Measurements from ENCODE around the gene DAG1.
"Not testable (repeated sequence)": the region's sequence is repeated elsewhere in the genome, so short reads cannot be mapped to it uniquely, and the experiment has no call there.

DAG1 gene

DNA sequence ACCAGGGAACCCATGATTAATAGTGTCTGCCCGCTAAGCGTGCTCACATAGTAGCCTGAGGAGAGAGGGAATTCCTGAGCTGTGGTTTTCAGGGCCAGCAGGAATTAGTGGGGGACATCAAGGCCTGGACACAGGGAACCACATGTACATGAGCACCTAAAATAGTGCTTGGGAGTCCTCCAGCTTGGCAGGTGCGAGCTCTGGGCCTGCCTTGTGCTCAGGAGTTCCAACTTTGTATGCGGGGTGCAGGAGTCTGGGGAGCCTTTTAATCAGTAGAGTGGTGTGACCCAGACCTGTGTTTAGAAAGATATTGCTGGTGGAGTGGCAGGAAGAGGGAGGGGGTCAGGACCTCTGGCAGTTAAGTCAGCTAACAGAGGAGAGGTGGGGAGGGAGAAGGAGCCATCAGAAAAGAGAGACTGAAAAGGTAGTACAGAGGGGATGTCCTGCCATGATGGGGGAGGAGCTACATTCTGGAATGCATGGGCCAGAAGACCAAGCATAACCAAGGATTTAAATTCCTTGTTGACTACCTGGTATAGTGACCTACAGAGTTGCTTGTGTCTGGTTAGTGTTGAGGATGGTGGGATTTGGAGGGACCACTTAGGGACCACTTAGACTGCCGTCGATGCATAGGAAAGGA lies 1.9 kb downstream of the DAG1 start:
- H3K27me3 ChIP-seq (ENCODE audit: low read depth, low read length): no peaks in the 10 kb centered on the region
- H3K4me1 ChIP-seq (ENCODE audit: control insufficient read depth in 1 of 2, insufficient read depth in 2 of 2, low read length in 2 of 2): peaks cover 21 to 23% of the 10 kb centered on the region in 2 donors
- peak overlapping the region; percentile 85 to 94 for H3K4me3 ChIP-seq (ENCODE audit: low read depth in 1 of 2, low read length in 2 of 2)
- H3K9me3 ChIP-seq (ENCODE audit: control insufficient read depth in 1 of 2, low read length in 2 of 2): no peaks in the 10 kb centered on the region
- peaks cover 0 to 4% of the 10 kb centered on the region in 2 donors for H3K36me3 ChIP-seq (ENCODE audit: control insufficient read depth in 1 of 2, insufficient read depth in 2 of 2, low read length in 2 of 2)
- peak overlapping the region; percentile 98 for H3K27ac ChIP-seq (ENCODE audit: low read length)

DNA sequence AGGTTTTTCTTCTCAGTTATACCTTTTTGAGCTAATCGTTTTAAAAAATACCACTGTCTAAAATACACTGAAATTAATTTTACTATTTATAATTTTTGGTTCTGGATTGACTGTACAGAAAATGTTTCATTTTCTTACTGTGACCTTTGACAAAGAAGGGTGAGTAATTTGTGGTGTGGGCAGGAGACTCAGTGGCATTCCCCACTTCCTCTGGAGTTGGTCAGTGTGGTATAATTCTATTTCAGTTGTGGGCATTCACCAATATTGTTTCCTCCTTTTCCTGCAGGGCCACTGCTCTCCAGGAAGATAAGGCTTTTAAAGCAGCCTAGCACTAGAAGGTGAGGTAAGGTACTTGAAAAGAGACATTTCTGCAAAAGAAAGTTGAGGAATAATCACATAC lies 6.5 kb downstream of the DAG1 start:
- no peaks in the 10 kb centered on the region for H3K27me3 ChIP-seq (ENCODE audit: low read depth, low read length)
- no peaks in the 10 kb centered on the region for H3K9me3 ChIP-seq (ENCODE audit: control insufficient read depth in 1 of 2, low read length in 2 of 2)
- H3K4me1 ChIP-seq (ENCODE audit: control insufficient read depth in 1 of 2, insufficient read depth in 2 of 2, low read length in 2 of 2): peaks cover 7 to 8% of the 10 kb centered on the region in 2 donors
- H3K4me3 ChIP-seq (ENCODE audit: low read depth in 1 of 2, low read length in 2 of 2): no peak overlapping the region
- peaks cover 0 to 5% of the 10 kb centered on the region in 2 donors for H3K36me3 ChIP-seq (ENCODE audit: control insufficient read depth in 1 of 2, insufficient read depth in 2 of 2, low read length in 2 of 2)
- H3K27ac ChIP-seq (ENCODE audit: low read length): no peak overlapping the region

DNA sequence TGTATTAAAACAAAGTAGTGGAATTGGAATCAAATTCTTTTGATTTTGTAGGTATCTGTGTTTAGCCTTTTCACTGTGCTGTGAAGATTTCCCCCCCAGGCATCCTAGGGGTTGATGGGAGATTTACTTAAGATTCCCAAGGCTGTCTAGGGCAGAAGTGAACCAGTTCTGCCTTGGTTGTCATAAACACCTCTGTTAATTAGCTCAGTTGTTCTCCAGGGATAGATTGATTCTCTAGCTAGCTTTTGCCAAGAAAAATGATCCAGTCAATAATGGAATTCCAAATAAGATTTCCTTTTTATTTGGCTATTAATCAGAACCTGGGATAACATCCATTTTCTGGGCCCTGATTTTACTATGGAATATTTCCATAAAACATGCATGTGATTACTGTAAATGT lies 12.7 kb downstream of the DAG1 start:
- Histone ChIP-seq H3K4me1 (ENCODE audit: control insufficient read depth in 1 of 2, insufficient read depth in 2 of 2, low read length in 2 of 2) (peaks cover 0 to 17% of the 10 kb centered on the region in 2 donors), H3K27ac (ENCODE audit: low read length) (no peak overlapping the region)

DNA sequence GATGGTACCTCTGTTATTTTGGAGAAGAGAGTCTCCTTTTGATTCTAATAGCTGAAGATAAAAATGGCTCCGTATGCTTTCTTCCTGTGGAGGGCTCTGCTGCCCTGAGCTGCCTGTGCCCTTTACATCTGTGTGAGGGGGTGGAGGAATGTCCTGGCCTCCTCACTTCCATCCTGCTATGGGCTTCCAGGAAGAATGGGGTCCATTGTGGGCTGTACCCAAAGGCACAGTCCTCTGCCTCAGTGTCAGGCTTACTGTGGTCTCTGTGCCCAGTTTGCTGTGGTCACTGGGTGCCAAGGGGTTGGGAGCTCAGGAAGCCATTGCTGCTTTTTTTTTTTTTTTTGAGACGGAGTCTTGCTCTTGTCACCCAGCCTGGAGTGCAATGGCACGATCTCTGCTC lies 14.4 kb downstream of the DAG1 start:
- Histone ChIP-seq H3K27ac (ENCODE audit: low read length) (no peak overlapping the region), H3K4me1 (ENCODE audit: control insufficient read depth in 1 of 2, insufficient read depth in 2 of 2, low read length in 2 of 2) (peaks cover 0 to 17% of the 10 kb centered on the region in 2 donors)

More for the DNA sequence above, 12.7 kb downstream of the DAG1 start:
- Histone ChIP-seq H3K27me3 (ENCODE audit: low read depth, low read length) (no peaks in the 10 kb centered on the region), H3K9me3 (ENCODE audit: control insufficient read depth in 1 of 2, low read length in 2 of 2) (no peaks in the 10 kb centered on the region), H3K4me3 (ENCODE audit: low read depth in 1 of 2, low read length in 2 of 2) (no peak overlapping the region), H3K36me3 (ENCODE audit: control insufficient read depth in 1 of 2, insufficient read depth in 2 of 2, low read length in 2 of 2) (peaks cover 0 to 4% of the 10 kb centered on the region in 2 donors)

DNA sequence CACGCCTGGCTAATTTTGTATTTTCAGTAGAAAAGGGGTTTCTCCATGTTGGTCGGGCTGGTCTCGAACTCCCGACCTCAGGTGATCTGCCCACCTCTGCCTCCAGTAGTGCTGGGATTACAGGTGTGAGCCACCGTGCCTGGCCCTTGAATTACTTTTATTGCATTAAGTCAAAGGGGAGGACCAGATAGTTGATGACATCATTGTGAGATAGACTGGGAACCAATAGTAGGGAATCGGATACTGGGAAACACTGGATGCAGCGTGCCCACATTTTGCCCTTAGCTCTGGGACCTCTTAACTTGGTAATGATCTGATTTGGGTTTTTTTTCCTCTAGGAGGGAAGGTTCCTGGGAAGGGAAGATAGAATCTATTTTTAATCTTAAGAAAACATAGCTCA lies 19.2 kb downstream of the DAG1 start:
- Histone ChIP-seq H3K4me3 (ENCODE audit: low read depth in 1 of 2, low read length in 2 of 2) (no peak overlapping the region), H3K27ac (ENCODE audit: low read length) (no peak overlapping the region), H3K4me1 (ENCODE audit: control insufficient read depth in 1 of 2, insufficient read depth in 2 of 2, low read length in 2 of 2) (peaks cover 0 to 18% of the 10 kb centered on the region in 2 donors), H3K36me3 (ENCODE audit: control insufficient read depth in 1 of 2, insufficient read depth in 2 of 2, low read length in 2 of 2) (peaks cover 5 to 8% of the 10 kb centered on the region in 2 donors), H3K9me3 (ENCODE audit: control insufficient read depth in 1 of 2, low read length in 2 of 2) (no peaks in the 10 kb centered on the region), H3K27me3 (ENCODE audit: low read depth, low read length) (no peaks in the 10 kb centered on the region)

More for the DNA sequence above, 14.4 kb downstream of the DAG1 start:
- Histone ChIP-seq H3K4me3 (ENCODE audit: low read depth in 1 of 2, low read length in 2 of 2) (no peak overlapping the region), H3K36me3 (ENCODE audit: control insufficient read depth in 1 of 2, insufficient read depth in 2 of 2, low read length in 2 of 2) (peaks cover 3 to 4% of the 10 kb centered on the region in 2 donors), H3K9me3 (ENCODE audit: control insufficient read depth in 1 of 2, low read length in 2 of 2) (no peaks in the 10 kb centered on the region), H3K27me3 (ENCODE audit: low read depth, low read length) (no peaks in the 10 kb centered on the region)

DNA sequence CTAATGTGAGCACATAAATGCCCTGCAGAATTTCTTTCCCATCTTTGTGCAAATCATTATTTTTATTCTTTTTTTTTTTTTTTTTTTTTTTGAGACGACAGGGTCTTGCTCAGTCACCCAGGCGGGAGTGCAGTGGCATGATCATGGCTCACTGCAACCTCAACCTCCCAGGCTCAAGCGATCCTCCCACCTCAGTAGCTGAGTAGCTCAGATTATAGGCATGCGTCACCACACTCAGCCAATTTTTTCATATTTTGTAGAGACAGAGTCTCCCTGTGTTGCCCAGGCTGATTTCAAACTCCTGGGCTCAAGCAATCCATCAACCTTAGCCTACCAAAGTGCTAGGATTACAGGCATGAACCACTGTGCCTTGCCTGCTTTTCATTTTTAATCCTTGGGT lies 22.9 kb downstream of the DAG1 start:
- peaks cover 5 to 20% of the 10 kb centered on the region in 2 donors for H3K4me1 ChIP-seq (ENCODE audit: control insufficient read depth in 1 of 2, insufficient read depth in 2 of 2, low read length in 2 of 2)
- H3K27ac ChIP-seq (ENCODE audit: low read length): no peak overlapping the region
- H3K27me3 ChIP-seq (ENCODE audit: low read depth, low read length): no peaks in the 10 kb centered on the region
- no peaks in the 10 kb centered on the region for H3K9me3 ChIP-seq (ENCODE audit: control insufficient read depth in 1 of 2, low read length in 2 of 2)
- H3K4me3 ChIP-seq (ENCODE audit: low read depth in 1 of 2, low read length in 2 of 2): no peak overlapping the region
- H3K36me3 ChIP-seq (ENCODE audit: control insufficient read depth in 1 of 2, insufficient read depth in 2 of 2, low read length in 2 of 2): peaks cover 5 to 8% of the 10 kb centered on the region in 2 donors

DNA sequence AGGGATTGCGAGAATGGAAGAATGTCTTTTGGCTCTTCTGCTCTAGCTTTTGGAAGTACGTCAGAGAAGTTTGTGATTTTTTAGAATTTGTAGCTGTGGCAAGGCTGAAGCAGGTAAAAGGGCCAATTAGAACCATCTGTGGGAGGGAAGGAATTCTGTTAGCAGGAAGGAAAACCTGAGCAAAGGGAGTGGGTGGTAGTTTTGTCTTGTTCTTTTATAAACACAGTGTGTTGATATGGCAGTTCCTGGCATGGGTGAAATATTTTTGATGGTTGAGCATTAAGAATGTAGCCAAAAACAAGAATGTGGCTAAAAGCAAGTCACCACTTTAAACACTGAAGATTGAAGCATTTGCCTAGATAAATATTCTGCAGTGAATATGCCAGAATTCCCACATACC lies 23.8 kb downstream of the DAG1 start:
- H3K36me3 ChIP-seq (ENCODE audit: control insufficient read depth in 1 of 2, insufficient read depth in 2 of 2, low read length in 2 of 2): peaks cover 5% of the 10 kb centered on the region in 2 donors
- no peak overlapping the region for H3K4me3 ChIP-seq (ENCODE audit: low read depth in 1 of 2, low read length in 2 of 2)
- no peak overlapping the region for H3K27ac ChIP-seq (ENCODE audit: low read length)
- H3K4me1 ChIP-seq (ENCODE audit: control insufficient read depth in 1 of 2, insufficient read depth in 2 of 2, low read length in 2 of 2): peaks cover 5 to 22% of the 10 kb centered on the region in 2 donors
- H3K27me3 ChIP-seq (ENCODE audit: low read depth, low read length): no peaks in the 10 kb centered on the region
- H3K9me3 ChIP-seq (ENCODE audit: control insufficient read depth in 1 of 2, low read length in 2 of 2): no peaks in the 10 kb centered on the region

DNA sequence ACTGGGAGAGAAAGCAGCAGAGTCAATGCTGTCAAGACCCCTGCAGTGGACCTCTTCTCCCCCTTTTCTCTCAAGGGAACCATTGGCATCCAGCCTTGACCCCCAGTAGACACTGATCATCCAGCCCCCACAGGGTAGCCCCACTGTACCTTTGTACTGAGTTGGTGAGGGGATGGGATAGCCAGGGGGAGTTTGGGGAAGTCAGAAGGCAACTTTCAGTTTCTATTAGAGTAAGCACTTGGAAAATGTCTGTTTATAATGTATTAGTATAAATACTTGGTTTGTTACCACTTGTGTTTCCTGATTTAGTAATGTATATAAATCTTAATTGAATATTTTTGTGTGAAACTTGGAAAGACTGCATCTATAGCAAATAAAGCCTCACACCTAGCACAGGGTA lies 25.0 kb downstream of the DAG1 start:
- peaks cover 5 to 22% of the 10 kb centered on the region in 2 donors for H3K4me1 ChIP-seq (ENCODE audit: control insufficient read depth in 1 of 2, insufficient read depth in 2 of 2, low read length in 2 of 2)
- no peak overlapping the region for H3K4me3 ChIP-seq (ENCODE audit: low read depth in 1 of 2, low read length in 2 of 2)
- H3K36me3 ChIP-seq (ENCODE audit: control insufficient read depth in 1 of 2, insufficient read depth in 2 of 2, low read length in 2 of 2): peaks cover 5% of the 10 kb centered on the region in 2 donors
- H3K27me3 ChIP-seq (ENCODE audit: low read depth, low read length): no peaks in the 10 kb centered on the region
- H3K9me3 ChIP-seq (ENCODE audit: control insufficient read depth in 1 of 2, low read length in 2 of 2): no peaks in the 10 kb centered on the region
- no peak overlapping the region for H3K27ac ChIP-seq (ENCODE audit: low read length)

DNA sequence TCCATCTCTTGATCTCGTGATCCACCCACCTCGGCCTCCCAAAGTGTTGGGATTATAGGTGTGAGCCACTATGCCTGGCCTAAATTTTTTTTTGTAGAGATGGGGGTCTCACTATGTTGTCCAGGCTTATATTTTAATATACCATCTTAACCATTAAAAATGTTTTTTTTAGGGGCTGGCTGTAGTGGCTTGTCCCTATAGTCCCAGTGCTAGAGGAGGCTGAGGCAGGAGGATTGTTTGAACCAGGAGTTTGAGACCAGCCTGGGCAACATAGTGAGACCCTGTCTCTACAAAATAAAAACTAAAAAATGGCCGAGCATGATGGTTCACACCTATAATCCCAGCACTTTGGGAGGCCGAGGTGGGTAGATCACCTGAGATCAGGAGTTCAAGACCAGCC lies 26.8 kb downstream of the DAG1 start:
- H3K36me3 ChIP-seq (ENCODE audit: control insufficient read depth in 1 of 2, insufficient read depth in 2 of 2, low read length in 2 of 2): peaks cover 5 to 11% of the 10 kb centered on the region in 2 donors
- H3K27ac ChIP-seq (ENCODE audit: low read length); H3K9me3 ChIP-seq (ENCODE audit: control insufficient read depth in 1 of 2, low read length in 2 of 2); H3K27me3 ChIP-seq (ENCODE audit: low read depth, low read length); H3K4me3 ChIP-seq (ENCODE audit: low read depth in 1 of 2, low read length in 2 of 2): not testable (repeated sequence)
- H3K4me1 ChIP-seq (ENCODE audit: control insufficient read depth in 1 of 2, insufficient read depth in 2 of 2, low read length in 2 of 2): peaks cover 10 to 22% of the 10 kb centered on the region in 2 donors

DNA sequence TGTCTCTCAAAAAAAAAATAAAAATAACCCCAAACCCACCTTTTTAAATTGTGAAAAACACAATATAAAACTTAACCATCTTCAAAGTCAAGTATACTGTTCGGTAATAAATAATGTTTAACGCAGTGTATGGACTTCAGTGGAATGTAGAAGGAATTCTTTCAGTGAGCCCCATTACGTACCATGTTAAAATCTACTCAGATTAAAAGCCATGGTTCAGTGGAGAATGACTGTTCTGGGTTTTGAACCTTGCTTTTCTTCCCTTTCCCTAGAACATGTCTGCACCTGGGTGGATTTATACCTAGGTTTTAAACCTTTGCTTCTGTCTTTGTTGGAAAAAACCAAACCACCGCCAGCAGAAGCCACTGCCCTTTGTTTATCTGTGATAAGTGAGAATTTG lies 27.5 kb downstream of the DAG1 start:
- H3K9me3 ChIP-seq (ENCODE audit: control insufficient read depth in 1 of 2, low read length in 2 of 2): no peaks in the 10 kb centered on the region
- peak overlapping the region; percentile 50 for H3K27ac ChIP-seq (ENCODE audit: low read length)
- H3K36me3 ChIP-seq (ENCODE audit: control insufficient read depth in 1 of 2, insufficient read depth in 2 of 2, low read length in 2 of 2): peaks cover 5 to 11% of the 10 kb centered on the region in 2 donors
- no peaks in the 10 kb centered on the region for H3K27me3 ChIP-seq (ENCODE audit: low read depth, low read length)
- peaks cover 10 to 22% of the 10 kb centered on the region in 2 donors for H3K4me1 ChIP-seq (ENCODE audit: control insufficient read depth in 1 of 2, insufficient read depth in 2 of 2, low read length in 2 of 2)
- H3K4me3 ChIP-seq (ENCODE audit: low read depth in 1 of 2, low read length in 2 of 2): no peak overlapping the region

DNA sequence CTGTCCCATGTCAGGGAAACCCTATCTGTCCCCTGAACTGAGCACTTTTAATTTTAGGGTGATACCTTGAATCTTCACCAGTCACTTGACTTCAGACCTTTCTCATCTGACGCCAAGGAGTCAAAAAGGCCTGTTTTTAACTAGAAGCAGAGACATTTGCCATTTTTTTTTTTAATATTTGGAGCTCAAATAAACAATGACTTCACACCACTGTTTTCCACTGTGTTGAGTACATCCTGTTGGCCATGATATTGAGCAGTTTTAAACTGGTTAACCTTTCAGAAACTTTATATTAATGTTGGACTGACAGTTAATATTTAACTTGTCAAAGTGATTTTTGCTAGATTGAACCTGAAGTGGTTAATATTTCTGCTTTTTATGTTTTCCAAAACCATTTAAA lies 28.2 kb downstream of the DAG1 start:
- peaks cover 10 to 22% of the 10 kb centered on the region in 2 donors for H3K4me1 ChIP-seq (ENCODE audit: control insufficient read depth in 1 of 2, insufficient read depth in 2 of 2, low read length in 2 of 2)
- H3K4me3 ChIP-seq (ENCODE audit: low read depth in 1 of 2, low read length in 2 of 2): no peak overlapping the region
- H3K9me3 ChIP-seq (ENCODE audit: control insufficient read depth in 1 of 2, low read length in 2 of 2): no peaks in the 10 kb centered on the region
- peak overlapping the region; percentile 50 for H3K27ac ChIP-seq (ENCODE audit: low read length)
- H3K36me3 ChIP-seq (ENCODE audit: control insufficient read depth in 1 of 2, insufficient read depth in 2 of 2, low read length in 2 of 2): peaks cover 2 to 10% of the 10 kb centered on the region in 2 donors
- no peaks in the 10 kb centered on the region for H3K27me3 ChIP-seq (ENCODE audit: low read depth, low read length)

DNA sequence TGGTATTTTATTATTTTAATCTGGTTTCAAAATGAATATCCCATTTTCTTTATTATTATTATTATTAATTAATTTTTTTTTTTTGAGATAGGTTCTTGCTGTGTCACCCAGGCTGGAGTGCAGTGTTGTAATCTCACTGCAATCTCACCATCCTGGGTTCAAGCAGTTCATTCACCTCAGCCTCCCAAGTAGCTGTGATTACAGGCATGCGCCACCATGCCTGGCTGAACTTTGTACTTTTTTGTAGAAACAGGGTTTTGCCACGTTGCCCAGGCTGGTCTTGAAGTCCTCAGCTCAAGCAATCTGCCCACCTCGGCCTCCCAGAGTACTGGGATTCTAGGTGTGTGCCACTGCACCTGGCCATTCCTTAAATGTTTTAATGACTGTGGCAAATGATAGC lies 28.6 kb downstream of the DAG1 start:
- H3K4me3 ChIP-seq (ENCODE audit: low read depth in 1 of 2, low read length in 2 of 2): no peak overlapping the region
- H3K9me3 ChIP-seq (ENCODE audit: control insufficient read depth in 1 of 2, low read length in 2 of 2): no peaks in the 10 kb centered on the region
- peaks cover 10 to 17% of the 10 kb centered on the region in 2 donors for H3K4me1 ChIP-seq (ENCODE audit: control insufficient read depth in 1 of 2, insufficient read depth in 2 of 2, low read length in 2 of 2)
- H3K36me3 ChIP-seq (ENCODE audit: control insufficient read depth in 1 of 2, insufficient read depth in 2 of 2, low read length in 2 of 2): peaks cover 0 to 6% of the 10 kb centered on the region in 2 donors
- H3K27ac ChIP-seq (ENCODE audit: low read length): no peak overlapping the region
- H3K27me3 ChIP-seq (ENCODE audit: low read depth, low read length): no peaks in the 10 kb centered on the region
